Tongue (tissue), 2 donors: ENCODE data around the gene SLC12A7. TPM values are rescaled to one million over a fixed set of nuclear protein-coding genes. Genes with fewer than 3 reads are reported as not detected.
"Not testable (repeated sequence)": the region's sequence is repeated elsewhere in the genome, so short reads cannot be mapped to it uniquely, and the experiment has no call there.

Experiments used
- DNase-seq: peaks from one replicate; pipeline ENCODE4 v3.0.0-alpha.2; 2015
- total RNA-seq: library from RNA; depleted of rRNA; stranded (reverse); fragments of >200 nt; gene quantifications from one replicate; pipeline ENCODE4 v1.2.3, GENCODE V29; 2014

SLC12A7 gene
- total RNA-seq, 1 donor from 2014 or later, result 25.2 TPM

GRCh38 chr5:1095990-1096363 lies 15.9 kb downstream of the SLC12A7 start:
- no peak for DNase-seq

GRCh38 chr5:1095302-1095989 lies 16.4 kb downstream of the SLC12A7 start:
- no peak for DNase-seq

GRCh38 chr5:1094670-1095190 lies 17.1 kb downstream of the SLC12A7 start:
- no peak for DNase-seq

- DNase-seq, result no peak
These were observed 18.5 kb downstream of the SLC12A7 start for GRCh38 chr5:1093361-1093760.

GRCh38 chr5:1092122-1092521 lies 19.7 kb downstream of the SLC12A7 start:
- DNase-seq, result no peak

GRCh38 chr5:1091632-1092031 lies 20.2 kb downstream of the SLC12A7 start:
- no peak for DNase-seq

- DNase-seq, result no peak
These were observed 21.3 kb downstream of the SLC12A7 start for GRCh38 chr5:1090538-1090937.

GRCh38 chr5:1089621-1090040 lies 22.2 kb downstream of the SLC12A7 start:
- no peak for DNase-seq

GRCh38 chr5:1089146-1089545 lies 22.7 kb downstream of the SLC12A7 start:
- DNase-seq, result peak; percentile 85

- no peak for DNase-seq
These were observed 23.1 kb downstream of the SLC12A7 start for GRCh38 chr5:1088726-1089125.

GRCh38 chr5:1088031-1088430 lies 23.8 kb downstream of the SLC12A7 start:
- DNase-seq, result no peak

- no peak for DNase-seq
These were observed 24.4 kb downstream of the SLC12A7 start for GRCh38 chr5:1087428-1087827.

GRCh38 chr5:1086871-1087270 lies 25.0 kb downstream of the SLC12A7 start:
- DNase-seq, result no peak

- no peak for DNase-seq
These were observed 25.7 kb downstream of the SLC12A7 start for GRCh38 chr5:1086137-1086536.

- DNase-seq, result no peak
These were observed 26.5 kb downstream of the SLC12A7 start for GRCh38 chr5:1085391-1085790.

GRCh38 chr5:1083823-1084605 lies 27.8 kb downstream of the SLC12A7 start:
- no peak for DNase-seq

- not testable (repeated sequence) for DNase-seq
These were observed 28.8 kb downstream of the SLC12A7 start for GRCh38 chr5:1083026-1083425.

GRCh38 chr5:1081519-1081918 lies 30.3 kb downstream of the SLC12A7 start:
- no peak for DNase-seq

- DNase-seq, result peak; percentile 62
These were observed 31.4 kb downstream of the SLC12A7 start for GRCh38 chr5:1080432-1080831.

- no peak for DNase-seq
These were observed 31.9 kb downstream of the SLC12A7 start for GRCh38 chr5:1079961-1080360.

GRCh38 chr5:1079486-1079885 lies 32.4 kb downstream of the SLC12A7 start:
- DNase-seq, result no peak

- DNase-seq, result no peak
These were observed 33.0 kb downstream of the SLC12A7 start for GRCh38 chr5:1078851-1079250.

GRCh38 chr5:1078206-1078605 lies 33.7 kb downstream of the SLC12A7 start:
- DNase-seq, result no peak
